Lung (tissue), 12 donors: Measurements from ENCODE around the gene CBX3. TPM values are rescaled to one million over a fixed set of nuclear protein-coding genes. Genes with fewer than 3 reads are reported as not detected.

Experiments used
- ATAC-seq: fragments of 200-7000 bp; cut with Tn5 transposase; one replicate; pipeline ENCODE4 v1.9.1; 2020; ENCODE audit warnings: moderate number of reproducible peaks; ENCODE audit not compliant: insufficient read depth, low FRiP score
- DNase-seq, 3 donors: peaks; one replicate each; pipeline ENCODE4 v3.0.0-alpha.2; 2013 to 2017
- H3K27ac ChIP-seq, 2 donors: one replicate each; pipeline ENCODE4 v1.5.1; 2013; ENCODE audit warnings: mild to moderate bottlenecking in 2 of 2, moderate library complexity in 2 of 2, control low read depth in 1 of 2, inconsistent platforms in 1 of 2, low read depth in 1 of 2, low read length in 1 of 2
- H3K27me3 ChIP-seq, 3 donors: one replicate each; pipeline ENCODE4 v1.5.1; 2013; ENCODE audit warnings: low read length in 2 of 3; ENCODE audit not compliant: control insufficient read depth in 3 of 3, insufficient read depth in 3 of 3
- H3K36me3 ChIP-seq, 4 donors: one replicate each; pipeline ENCODE4 v1.5.1; 2013; ENCODE audit warnings: low read length in 4 of 4, mild to moderate bottlenecking in 1 of 4, moderate library complexity in 1 of 4; ENCODE audit not compliant: control insufficient read depth in 4 of 4, insufficient read depth in 4 of 4
- H3K4me1 ChIP-seq, 5 donors: one replicate each; pipeline ENCODE4 v1.5.1; 2013; ENCODE audit warnings: low read length in 5 of 5, mild to moderate bottlenecking in 2 of 5, moderate library complexity in 1 of 5; ENCODE audit not compliant: control insufficient read depth in 5 of 5, insufficient read depth in 5 of 5
- H3K4me3 ChIP-seq: one replicate; pipeline ENCODE4 v1.5.1; 2013; ENCODE audit warnings: mild to moderate bottlenecking, control low read depth, moderate library complexity
- H3K9ac ChIP-seq, 2 donors: one replicate each; pipeline ENCODE4 v1.5.1; 2013; ENCODE audit warnings: low read length in 2 of 2, control low read depth in 1 of 2; ENCODE audit not compliant: insufficient read depth in 1 of 2
- H3K9me3 ChIP-seq, 4 donors: one replicate each; pipeline ENCODE4 v1.5.1; 2013; ENCODE audit warnings: low read length in 3 of 4, mild to moderate bottlenecking in 1 of 4, moderate library complexity in 1 of 4; ENCODE audit not compliant: control insufficient read depth in 4 of 4, insufficient read depth in 3 of 4
- CTCF ChIP-seq: IDR thresholded peaks from 2 replicates; pipeline ENCODE4 v1.5.1; 2012; ENCODE audit warnings: mild to moderate bottlenecking; ENCODE audit errors: control extremely low read depth, extremely low read depth
- WGBS, 2 donors: extraction: QIAGEN DNeasy Blood & Tissue Kit; methylation state at CpG; one replicate each; pipeline ENCODE4 v1.1.7; 2013; 5-methylcytosine and 5-hydroxymethylcytosine counted together
- polyA plus RNA-seq, 2 donors: library from polyadenylated mRNA; stranded (reverse); fragments of 200-250 nt; gene quantifications; one replicate each; pipeline ENCODE4 v1.2.1, GENCODE V29; 2013
- total RNA-seq, 2 donors: library from RNA; depleted of rRNA in 1 of 2; stranded (reverse); fragments of >200 nt in 1 of 2; gene quantifications; one replicate each; pipeline ENCODE4 v1.2.1, GENCODE V29; 2014 to 2021
- donor health status: control.
- donor health status: control.
- donor health status: Bipolar disorder and iron deficiency.
- donor health status: healthy.
- donor health status: DM: yes; HTN: yes; CAD: no.

The CBX3 gene
- total and polyA plus RNA-seq, 4 donors: 77.7 to 136 (median 94.9) TPM

GRCh38 chr7:26195182-26195581 lies 6.4 kb upstream of the CBX3 start:
- no peaks in the 10 kb centered on the region for H3K9me3 ChIP-seq
- no peaks in the 10 kb centered on the region for H3K27me3 ChIP-seq
- ATAC-seq: no peak
- WGBS, 2 donors: 80 to 87% methylated on average over 5 of the region's 5 CpGs
- H3K27ac ChIP-seq: no peak overlapping the region
- DNase-seq: no peak
- peaks cover 6 to 37% (median 14%) of the 10 kb centered on the region in 5 donors for H3K4me1 ChIP-seq
- peak overlapping the region in 1 of 2 donors; percentile 14 for H3K9ac ChIP-seq
- no peak for TF ChIP-seq CTCF
- H3K4me3 ChIP-seq: no peak overlapping the region
- H3K36me3 ChIP-seq: peaks cover 16 to 77% (median 60%) of the 10 kb centered on the region in 4 donors

- Histone ChIP-seq H3K9ac (peak overlapping the region in 1 of 2 donors; percentile 14), H3K4me3 (no peak overlapping the region), H3K36me3 (peaks cover 13 to 73% (median 52%) of the 10 kb centered on the region in 4 donors), H3K27ac (no peak overlapping the region), H3K27me3 (no peaks in the 10 kb centered on the region), H3K9me3 (no peaks in the 10 kb centered on the region), H3K4me1 (peaks cover 6 to 37% (median 14%) of the 10 kb centered on the region in 5 donors)
- ATAC-seq (no peak), DNase-seq (no peak)
- no peak for TF ChIP-seq CTCF
- 49 to 69% methylated on average over 10 of the region's 10 CpGs for WGBS, 2 donors
Measured at GRCh38 chr7:26195867-26196657, 5.5 kb upstream of the CBX3 start.

GRCh38 chr7:26197153-26198115 lies 4.1 kb upstream of the CBX3 start:
- H3K9ac ChIP-seq: peak overlapping the region in 1 of 2 donors; percentile 100
- no peak overlapping the region for H3K27ac ChIP-seq
- ATAC-seq (no peak), DNase-seq (no peak)
- H3K4me1 ChIP-seq: peaks cover 6 to 37% (median 14%) of the 10 kb centered on the region in 5 donors
- H3K27me3 ChIP-seq: no peaks in the 10 kb centered on the region
- peaks cover 13 to 62% (median 42%) of the 10 kb centered on the region in 4 donors for H3K36me3 ChIP-seq
- 12 to 13% methylated on average over 5 of the region's 5 CpGs for WGBS, 2 donors
- TF ChIP-seq CTCF: no peak
- H3K4me3 ChIP-seq: no peak overlapping the region
- H3K9me3 ChIP-seq: no peaks in the 10 kb centered on the region
